ENCODE measurements around the gene C16orf46. TPM values are rescaled to one million over a fixed set of nuclear protein-coding genes. Genes with fewer than 3 reads are reported as not detected.

C16orf46 gene
- total RNA-seq, 1 experiment from 2014 or later: 2.0 TPM

GRCh38 chr16:81029930-81030604 is 47.0 kb downstream of the C16orf46 start:
- no peak overlapping the region for H3T11ph ChIP-seq (ENCODE audit: low read length)
- H4K20me1 ChIP-seq (ENCODE audit: control insufficient read depth, insufficient read depth, insufficient read length): no peaks in the 10 kb centered on the region
- no peak overlapping the region for H2BK120ac ChIP-seq (ENCODE audit: low read depth, low read length, poor library complexity, severe bottlenecking)
- DNase-seq: no peak
- Mint-ChIP-seq H3K4me3 (no peak overlapping the region), H3K9me3 (peaks cover 7 to 8% of the 10 kb centered on the region in 2 experiments), H3K36me3 (ENCODE audit: insufficient read depth in 1 of 3, low read depth in 3 of 3) (peaks cover 26 to 62% (median 45%) of the 10 kb centered on the region in 3 experiments), H3K27ac (no peak overlapping the region), H3K4me1 (peaks cover under 1 to 4% of the 10 kb centered on the region in 2 experiments; a peak in 1 of 4 replicates), H3K27me3 (ENCODE audit: low read depth) (no peaks in the 10 kb centered on the region)
- H3K9me3 ChIP-seq (ENCODE audit: control insufficient read depth, low read depth, low read length): no peaks in the 10 kb centered on the region
- no peak overlapping the region for H2BK5ac ChIP-seq (ENCODE audit: insufficient read length, low read length)
- H3K23me2 ChIP-seq (ENCODE audit: insufficient read length, low read depth, low read length, poor library complexity, severe bottlenecking): no peaks in the 10 kb centered on the region
- H3K4me1 ChIP-seq (ENCODE audit: insufficient read depth, low read length): no peaks in the 10 kb centered on the region
- no peaks in the 10 kb centered on the region for H3K79me1 ChIP-seq (ENCODE audit: insufficient read depth, low read depth, low read length, poor library complexity, severe bottlenecking)
- whole genome bisulfite sequencing (ENCODE audit: extremely low coverage, insufficient read length, low lambda C conversion rate): no CpG with 5 or more reads among the region's 11 CpGs
- H3K4me2 ChIP-seq (ENCODE audit: insufficient read depth, insufficient read length, low read length): no peak overlapping the region
- TF ChIP-seq CTCF (conservative IDR thresholded peaks at IDR 0.05): no peak
- no peaks in the 10 kb centered on the region for H3K79me2 ChIP-seq (ENCODE audit: insufficient read depth, low read length)
- H3K18ac ChIP-seq (ENCODE audit: insufficient read length, low read depth, low read length): no peak overlapping the region
- no peak overlapping the region for H2BK15ac ChIP-seq (ENCODE audit: low read depth, low read length)
- H2BK20ac ChIP-seq (ENCODE audit: low read depth, low read length, poor library complexity, severe bottlenecking): no peak overlapping the region
- no peak overlapping the region for H4K8ac ChIP-seq (replicated peaks; ENCODE audit: insufficient read length, low read depth, low read length)
- H3K23ac ChIP-seq (ENCODE audit: insufficient read length, low read depth, low read length): no peak overlapping the region
- no peak overlapping the region for H4K91ac ChIP-seq (ENCODE audit: insufficient read length, low read depth, low read length)
- H3K4ac ChIP-seq (ENCODE audit: low read depth, low read length): no peak overlapping the region
- no peak overlapping the region for H3K9ac ChIP-seq (ENCODE audit: extremely low read depth, insufficient read length, low read length)
- H4K5ac ChIP-seq (ENCODE audit: insufficient read length, low read depth, low read length): no peak overlapping the region
- H2BK12ac ChIP-seq (ENCODE audit: insufficient read length, low read depth, low read length): no peak overlapping the region
- H3K27ac ChIP-seq (ENCODE audit: insufficient read length, low read depth, low read length): no peak overlapping the region
- H3K27me3 ChIP-seq (ENCODE audit: insufficient read depth, low read length): no peaks in the 10 kb centered on the region
- H3K14ac ChIP-seq (ENCODE audit: insufficient read depth, low read length): no peak overlapping the region
- H2AK5ac ChIP-seq (ENCODE audit: insufficient read length, low read length): no peak overlapping the region
- H3K56ac ChIP-seq (ENCODE audit: insufficient read length, low read depth, low read length): no peak overlapping the region
- no peak overlapping the region for H2AFZ ChIP-seq (ENCODE audit: low read length)
